MCF 10A (cell line): ENCODE data around the gene RNF41. TPM values are rescaled to one million over a fixed set of nuclear protein-coding genes. Genes with fewer than 3 reads are reported as not detected.

Experiments
- BruUV-seq: library from RNA; stranded (reverse); fragments of 400-500 nt; replicated peaks from 2 replicates; lab custom pipeline; 2021; lab: Mats Ljungman, UMichigan
- CTCF ChIA-PET: fragments of 300-600 bp; sonication (Branson Sonifier 250); formaldehyde crosslinking; extraction: SDS; loops from one replicate; lab custom pipeline; 2021; ENCODE audit warnings: antibody characterized with exemption, inconsistent platforms; lab: Yijun Ruan, JAX
- POLR2A ChIA-PET: fragments of 300-600, 350-650 bp; sonication (Branson Sonifier 250); formaldehyde crosslinking; extraction: SDS; loops from one replicate; lab custom pipeline; 2020; ENCODE audit warnings: antibody characterized with exemption, inconsistent platforms; lab: Yijun Ruan, JAX
- DNase-seq: peaks from one replicate; pipeline ENCODE4 v3.0.0-alpha.2; 2018; ENCODE audit not compliant: unreplicated experiment
- H3K27ac Mint-ChIP-seq: one replicate; pipeline ENCODE4 v1.8.0; 2022; ENCODE audit warnings: mild to moderate bottlenecking, low read depth, mixed read lengths; ENCODE audit not compliant: unreplicated experiment
- H3K27me3 Mint-ChIP-seq: one replicate; pipeline ENCODE4 v1.8.0; 2022; ENCODE audit warnings: mixed read lengths; ENCODE audit not compliant: insufficient read depth, unreplicated experiment
- H3K36me3 Mint-ChIP-seq: one replicate; pipeline ENCODE4 v1.8.0; 2022; ENCODE audit warnings: mild to moderate bottlenecking, moderate library complexity, mixed read lengths; ENCODE audit not compliant: insufficient read depth, unreplicated experiment
- H3K4me1 Mint-ChIP-seq: one replicate; pipeline ENCODE4 v1.8.0; 2022; ENCODE audit warnings: mixed read lengths; ENCODE audit not compliant: insufficient read depth, unreplicated experiment
- H3K4me3 Mint-ChIP-seq: one replicate; pipeline ENCODE4 v1.8.0; 2022; ENCODE audit warnings: mild to moderate bottlenecking, moderate library complexity, mixed read lengths; ENCODE audit not compliant: unreplicated experiment
- H3K9me3 Mint-ChIP-seq: one replicate; pipeline ENCODE4 v1.8.0; 2022; ENCODE audit warnings: mixed read lengths; ENCODE audit not compliant: unreplicated experiment
- intact Hi-C: fragments of 100-400 bp; cut with micrococcal nuclease; formaldehyde crosslinking; loops from 2 replicates; pipeline ENCODE4 v1.14.1; 2022
- total RNA-seq: library from RNA; stranded (reverse); gene quantifications from 2 replicates; pipeline ENCODE4 v1.2.3, GENCODE V29; 2022
- TF ChIP-seq, protein P1 (sequence below): fragments of 200-600 bp; IDR thresholded peaks from one replicate; pipeline ENCODE4 v1.8.0; 2022; ENCODE audit warnings: antibody characterized with exemption, mild to moderate bottlenecking; ENCODE audit not compliant: unreplicated experiment

Gene RNF41
- total RNA-seq, 1 experiment from 2014 or later = 108 TPM

DNA sequence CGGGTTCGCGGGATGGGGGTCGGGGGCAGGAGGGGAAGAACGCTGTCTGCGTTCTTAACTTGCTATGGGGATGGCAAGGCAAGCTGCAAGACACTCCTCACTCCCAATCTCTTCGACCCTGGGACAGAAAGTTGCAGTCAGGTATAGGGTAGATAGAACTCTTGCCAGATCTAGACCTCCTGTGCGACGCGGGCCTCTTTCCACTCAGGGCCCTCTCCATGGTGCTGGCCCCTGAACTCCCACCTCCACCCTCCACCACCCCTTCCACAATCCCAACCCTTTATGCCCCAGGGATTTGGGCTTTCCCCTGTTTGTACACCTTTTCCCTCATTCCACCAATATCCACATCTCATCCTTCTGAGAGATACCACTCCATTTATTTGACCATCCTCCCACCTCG, 3.2 kb upstream of the RNF41 start:
- Mint-ChIP-seq H3K27ac (peak overlapping the region; percentile 88), H3K4me1 (peaks cover 24% of the 10 kb centered on the region), H3K27me3 (no peaks in the 10 kb centered on the region), H3K4me3 (peak overlapping the region; percentile 82), H3K9me3 (no peaks in the 10 kb centered on the region), H3K36me3 (peaks cover 16% of the 10 kb centered on the region)
- TF ChIP-seq, protein P1, sequence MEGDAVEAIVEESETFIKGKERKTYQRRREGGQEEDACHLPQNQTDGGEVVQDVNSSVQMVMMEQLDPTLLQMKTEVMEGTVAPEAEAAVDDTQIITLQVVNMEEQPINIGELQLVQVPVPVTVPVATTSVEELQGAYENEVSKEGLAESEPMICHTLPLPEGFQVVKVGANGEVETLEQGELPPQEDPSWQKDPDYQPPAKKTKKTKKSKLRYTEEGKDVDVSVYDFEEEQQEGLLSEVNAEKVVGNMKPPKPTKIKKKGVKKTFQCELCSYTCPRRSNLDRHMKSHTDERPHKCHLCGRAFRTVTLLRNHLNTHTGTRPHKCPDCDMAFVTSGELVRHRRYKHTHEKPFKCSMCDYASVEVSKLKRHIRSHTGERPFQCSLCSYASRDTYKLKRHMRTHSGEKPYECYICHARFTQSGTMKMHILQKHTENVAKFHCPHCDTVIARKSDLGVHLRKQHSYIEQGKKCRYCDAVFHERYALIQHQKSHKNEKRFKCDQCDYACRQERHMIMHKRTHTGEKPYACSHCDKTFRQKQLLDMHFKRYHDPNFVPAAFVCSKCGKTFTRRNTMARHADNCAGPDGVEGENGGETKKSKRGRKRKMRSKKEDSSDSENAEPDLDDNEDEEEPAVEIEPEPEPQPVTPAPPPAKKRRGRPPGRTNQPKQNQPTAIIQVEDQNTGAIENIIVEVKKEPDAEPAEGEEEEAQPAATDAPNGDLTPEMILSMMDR = no peak
- no TSS peak for BruUV-seq
- no peak for DNase-seq
- ChIA-PET CTCF (interaction anchor here (1.0 to 1.5 kb wide), 4 partner anchors 9 to 31 kb away, joined by 3 to 5 read pairs (median 4); no protein-coding TSS in a partner anchor), POLR2A (no interaction called here)
- intact Hi-C loops = loop anchor here (1.0 to 10.0 kb wide), 4 partner anchors 32 to 490 kb away; no protein-coding TSS in a partner anchor

- H3K9me3 Mint-ChIP-seq = no peaks in the 10 kb centered on the region
- H3K27me3 Mint-ChIP-seq = no peaks in the 10 kb centered on the region
- H3K4me3 Mint-ChIP-seq = peak within 1 kb of the TSS; percentile 82
- peaks cover 24% of the 10 kb centered on the region for H3K4me1 Mint-ChIP-seq
- ChIA-PET POLR2A (interaction anchor here (0.8 to 3.4 kb wide), 2 partner anchors 33 to 42 kb away, joined by 3 to 28 read pairs; partner anchors contain the start of gene ANKRD52), CTCF (interaction anchor here (2.6 kb wide), 1 partner anchor 32 kb away, joined by 20 read pairs; no protein-coding TSS in a partner anchor)
- TF ChIP-seq, protein P1 = peak; percentile 78
- peak within 1 kb of the TSS; percentile 88 for H3K27ac Mint-ChIP-seq
- H3K36me3 Mint-ChIP-seq = peaks cover 16% of the 10 kb centered on the region
- intact Hi-C loops = loop anchor here (1.0 to 10.0 kb wide), 4 partner anchors 31 to 489 kb away; no protein-coding TSS in a partner anchor
- DNase-seq = peak; percentile 98
- BruUV-seq = TSS peak; percentile 8
Observed at GRCh38 chr12:56224102-56224701, 2.5 kb upstream of the RNF41 start, which contains the start of gene NABP2. NABP2 (plus strand) TSS chr12:56224342; CDS start chr12:56224857, 515 bp downstream.

GRCh38 chr12:56223571-56224101, 1.9 kb upstream of the RNF41 start:
- Mint-ChIP-seq H3K4me1 (peaks cover 24% of the 10 kb centered on the region), H3K4me3 (peak overlapping the region; percentile 82), H3K9me3 (no peaks in the 10 kb centered on the region), H3K27ac (peak overlapping the region; percentile 88), H3K27me3 (no peaks in the 10 kb centered on the region), H3K36me3 (peaks cover 15% of the 10 kb centered on the region)
- BruUV-seq = no TSS peak
- DNase-seq = no peak
- POLR2A ChIA-PET = interaction anchor here (0.6 to 4.0 kb wide), 5 partner anchors 9 to 43 kb away, joined by 3 to 108 read pairs (median 3); partner anchors contain the start of genes ANKRD52 and SMARCC2
- intact Hi-C loops = loop anchor here (1.0 to 10.0 kb wide), 4 partner anchors 30 to 489 kb away; no protein-coding TSS in a partner anchor
- TF ChIP-seq, protein P1 = no peak
- CTCF ChIA-PET = interaction anchor here (0.7 to 2.9 kb wide), 8 partner anchors 17 to 485 kb away, joined by 4 to 36 read pairs (median 12); partner anchors contain the start of genes ANKRD52 and ZC3H10

DNA sequence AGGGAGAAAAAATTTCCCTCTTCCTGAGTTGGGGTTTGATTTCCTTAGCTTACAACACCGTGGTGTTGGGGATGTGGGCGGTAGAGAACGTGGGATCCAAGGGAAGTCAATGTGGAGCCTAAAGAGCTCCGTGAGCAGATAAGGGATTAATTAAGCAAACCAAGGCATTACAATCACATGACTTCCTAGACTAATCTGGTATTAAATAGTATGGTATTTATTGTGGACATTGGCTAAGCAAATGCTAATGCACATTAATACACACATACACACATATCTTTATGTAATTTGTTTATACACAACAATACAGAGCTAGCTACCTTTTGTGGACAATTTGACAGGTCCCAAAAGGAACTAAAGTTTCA, 791 bp upstream of the RNF41 start:
- Mint-ChIP-seq H3K36me3 (peaks cover 8% of the 10 kb centered on the region), H3K4me3 (peak overlapping the region; percentile 99), H3K9me3 (no peaks in the 10 kb centered on the region), H3K27ac (peak overlapping the region; percentile 97), H3K4me1 (peaks cover 24% of the 10 kb centered on the region), H3K27me3 (no peaks in the 10 kb centered on the region)
- no TSS peak for BruUV-seq
- intact Hi-C loops = loop anchor here (10.0 kb wide), 1 partner anchor 488 kb away; no protein-coding TSS in a partner anchor
- ChIA-PET POLR2A (interaction anchor here (0.8 to 4.0 kb wide), 38 partner anchors 8 to 503 kb away, joined by 3 to 108 read pairs (median 8); partner anchors contain the start of genes ANKRD52, CNPY2, ESYT1 and GLS2), CTCF (interaction anchor here (0.6 to 2.9 kb wide), 21 partner anchors 11 to 1920 kb away, joined by 3 to 36 read pairs (median 6); partner anchors contain the start of genes ANKRD52, SMARCC2 and ZC3H10)
- DNase-seq = no peak
- TF ChIP-seq, protein P1 = no peak
